Spleen (tissue), 11 donors: ENCODE results near the gene BAG1. TPM values are rescaled to one million over a fixed set of nuclear protein-coding genes. Genes with fewer than 3 reads are reported as not detected.

Experiments used
- DNase-seq: peaks from one replicate; pipeline ENCODE4 v3.0.0-alpha.2; 2020
- H3K27ac ChIP-seq, 8 donors: fragments of 200-600 bp; sonication (generic) in 7 of 8; 1 replicate in 4 of 8; 2 replicates in 4 of 8; pipeline versions ENCODE4 v1.5.0 to v1.8.0; 2016 to 2021; ENCODE audit warnings: inconsistent platforms in 4 of 8, mild to moderate bottlenecking in 4 of 8, moderate library complexity in 1 of 8
- H3K27me3 ChIP-seq, 7 donors: fragments of 200-600 bp; sonication (generic) in 6 of 7; replicated peaks in 1 of 7; 1 replicate in 4 of 7; 2 replicates in 3 of 7; pipeline versions ENCODE4 v1.5.0 to v1.8.0; 2016 to 2021; ENCODE audit warnings: inconsistent platforms in 3 of 7, mild to moderate bottlenecking in 1 of 7
- H3K36me3 ChIP-seq, 6 donors: fragments of 200-600 bp; sonication (generic) in 5 of 6; 1 replicate in 4 of 6; 2 replicates in 2 of 6; pipeline versions ENCODE4 v1.5.0 to v1.8.0; 2016 to 2021; ENCODE audit warnings: inconsistent platforms in 2 of 6
- H3K4me1 ChIP-seq, 6 donors: fragments of 200-600 bp; sonication (generic) in 5 of 6; 1 replicate in 3 of 6; 2 replicates in 3 of 6; pipeline versions ENCODE4 v1.5.0 to v1.8.0; 2016 to 2021; ENCODE audit warnings: inconsistent platforms in 3 of 6
- H3K4me3 ChIP-seq, 8 donors: fragments of 200-600 bp; sonication (generic) in 7 of 8; 1 replicate in 4 of 8; 2 replicates in 4 of 8; pipeline versions ENCODE4 v1.5.0 to v1.8.0; 2016 to 2021; ENCODE audit warnings: inconsistent platforms in 4 of 8, mild to moderate bottlenecking in 4 of 8, moderate library complexity in 2 of 8
- H3K9me3 ChIP-seq, 8 donors: fragments of 200-600 bp; sonication (generic) in 7 of 8; 1 replicate in 4 of 8; 2 replicates in 4 of 8; pipeline versions ENCODE4 v1.5.0 to v1.8.0; 2016 to 2021; ENCODE audit warnings: inconsistent platforms in 4 of 8
- POLR2A ChIP-seq, 3 donors: fragments of 450-650 bp; IDR thresholded peaks; one replicate each; pipeline ENCODE4 v1.5.1; 2017; ENCODE audit warnings: antibody characterized with exemption in 3 of 3, mild to moderate bottlenecking in 1 of 3
- POLR2AphosphoS5 ChIP-seq, 3 donors: sonication (generic); formaldehyde crosslinking; IDR thresholded peaks; one replicate each; pipeline ENCODE4 v1.5.1; 2017; ENCODE audit warnings: antibody characterized with exemption in 3 of 3
- WGBS, 5 donors: extraction: QIAGEN DNeasy Blood & Tissue Kit in 3 of 5; methylation state at CpG; one replicate each; pipeline versions ENCODE4 v1.1.5 to v1.1.7; 2013 to 2018; 5-methylcytosine and 5-hydroxymethylcytosine counted together
- intact Hi-C: fragments of 100-400 bp; cut with DNase I; formaldehyde crosslinking; loops from one replicate; pipeline ENCODE4 v1.15.0; 2023; ENCODE audit warnings: low total_unique reads
- polyA plus RNA-seq, 3 donors: library from polyadenylated mRNA; stranded (reverse); fragments of 200-250 nt; gene quantifications; one replicate each; pipeline ENCODE4 v1.2.1, GENCODE V29; 2013
- total RNA-seq, 7 donors: library from RNA; depleted of rRNA in 3 of 7; stranded (reverse); fragments of >200 nt in 3 of 7; fragmentation: NEBNext Ultra II Directional in 4 of 7; extraction: Animal tissue kit (Norgen Biotek cat#: 25700) in 4 of 7; gene quantifications; one replicate each; pipeline versions ENCODE4 v1.1.0 to v1.2.1, GENCODE V29; 2016 to 2021
- TF ChIP-seq, protein P1 (sequence below), 11 experiments: fragments of 200-600 bp in 7 of 11; fragments of 450-650 bp in 4 of 11; sonication (generic) in 4 of 11; IDR thresholded peaks in 8 of 11; conservative IDR thresholded peaks in 3 of 11; 1 replicate in 7 of 11; 2 replicates in 4 of 11; pipeline versions ENCODE4 v1.4.0 to v1.8.0; 2016 to 2021; ENCODE audit warnings: antibody characterized with exemption in 11 of 11, inconsistent platforms in 4 of 11, mild to moderate bottlenecking in 1 of 11
- donor health status: healthy with polysubstance abuse.
- donor health status: DM: no; HTN: no; CAD: no; lungs with moderate emphysema.
- donor health status: DM: no; HTN: no; CAD: no.
- donor health status: Bipolar disorder and iron deficiency.
- donor health status: healthy.
- donor health status: DM: no; HTN: no; CAD: no.
- donor health status: DM: yes; HTN: yes; CAD: no.

BAG1 gene
- total and polyA plus RNA-seq, 10 donors: 49.9 to 102 (median 70.9) TPM

DNA sequence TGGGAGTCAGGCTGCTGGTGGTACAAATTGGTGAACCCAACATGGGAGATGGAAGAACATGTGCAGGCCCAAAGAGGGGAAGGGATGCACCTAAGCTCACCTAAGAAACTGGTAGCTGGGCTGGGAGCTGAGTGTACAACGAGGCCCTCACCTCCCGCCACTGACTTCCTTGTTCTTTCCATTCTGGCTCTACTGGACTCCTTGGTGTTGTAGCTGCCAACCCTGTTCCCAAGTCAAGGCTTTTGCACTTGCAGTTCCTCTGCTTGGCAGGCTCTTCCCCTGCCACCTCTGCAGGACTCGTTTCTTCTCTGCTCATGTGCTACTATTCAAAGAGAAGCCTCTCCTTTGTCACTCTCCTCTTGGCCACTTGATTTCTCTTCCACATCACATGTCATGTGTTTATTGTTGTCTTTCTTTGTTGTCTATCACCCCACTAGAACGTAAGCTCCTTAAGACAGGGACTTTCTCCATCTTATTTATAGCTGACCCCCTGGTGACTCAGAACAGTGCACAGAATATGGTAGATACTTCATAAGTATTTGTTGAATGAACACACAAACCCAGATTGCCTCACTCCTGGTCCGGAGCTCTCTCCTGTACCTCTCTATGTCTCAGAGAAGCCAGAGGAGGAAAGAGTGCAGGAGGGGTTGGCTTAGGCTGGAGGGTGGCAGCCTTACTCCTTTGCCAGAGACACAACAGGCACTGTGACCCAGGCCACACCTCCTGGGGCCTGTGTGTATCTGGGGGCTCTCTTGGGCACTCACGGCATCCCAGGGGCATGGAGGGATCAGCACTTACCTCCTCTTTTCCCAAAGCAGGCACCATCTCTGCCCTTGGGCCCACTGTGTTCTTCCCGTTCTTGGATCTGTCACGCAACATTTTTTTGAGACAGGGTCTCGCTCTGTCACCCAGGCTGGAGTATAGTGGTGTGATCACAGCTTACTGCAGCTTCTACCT, 29.7 kb downstream of the BAG1 start:
- DNase-seq: no peak
- Histone ChIP-seq H3K4me1 (peaks cover 0 to 5% (median 4%) of the 10 kb centered on the region in 6 donors), H3K27me3 (no peaks in the 10 kb centered on the region), H3K27ac (no peak overlapping the region), H3K9me3 (no peaks in the 10 kb centered on the region), H3K4me3 (no peak overlapping the region), H3K36me3 (no peaks in the 10 kb centered on the region)
- WGBS, 5 donors: 72 to 85% (median 80%) methylated on average over 9 of the region's 9 CpGs
- intact Hi-C loops: no loop called here
- no peak for TF ChIP-seq POLR2AphosphoS5 (IDR thresholded peaks at IDR 0.05)
- TF ChIP-seq POLR2A (IDR thresholded peaks at IDR 0.05): no peak
- TF ChIP-seq, protein P1, sequence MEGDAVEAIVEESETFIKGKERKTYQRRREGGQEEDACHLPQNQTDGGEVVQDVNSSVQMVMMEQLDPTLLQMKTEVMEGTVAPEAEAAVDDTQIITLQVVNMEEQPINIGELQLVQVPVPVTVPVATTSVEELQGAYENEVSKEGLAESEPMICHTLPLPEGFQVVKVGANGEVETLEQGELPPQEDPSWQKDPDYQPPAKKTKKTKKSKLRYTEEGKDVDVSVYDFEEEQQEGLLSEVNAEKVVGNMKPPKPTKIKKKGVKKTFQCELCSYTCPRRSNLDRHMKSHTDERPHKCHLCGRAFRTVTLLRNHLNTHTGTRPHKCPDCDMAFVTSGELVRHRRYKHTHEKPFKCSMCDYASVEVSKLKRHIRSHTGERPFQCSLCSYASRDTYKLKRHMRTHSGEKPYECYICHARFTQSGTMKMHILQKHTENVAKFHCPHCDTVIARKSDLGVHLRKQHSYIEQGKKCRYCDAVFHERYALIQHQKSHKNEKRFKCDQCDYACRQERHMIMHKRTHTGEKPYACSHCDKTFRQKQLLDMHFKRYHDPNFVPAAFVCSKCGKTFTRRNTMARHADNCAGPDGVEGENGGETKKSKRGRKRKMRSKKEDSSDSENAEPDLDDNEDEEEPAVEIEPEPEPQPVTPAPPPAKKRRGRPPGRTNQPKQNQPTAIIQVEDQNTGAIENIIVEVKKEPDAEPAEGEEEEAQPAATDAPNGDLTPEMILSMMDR (IDR thresholded peaks at IDR 0.05 in 8 of 11, conservative IDR thresholded peaks at IDR 0.05 in 3 of 11): no peak

GRCh38 chr9:33233626-33234342, 30.7 kb downstream of the BAG1 start:
- no peak overlapping the region for H3K4me3 ChIP-seq
- TF ChIP-seq POLR2A (IDR thresholded peaks at IDR 0.05) (no peak), POLR2AphosphoS5 (IDR thresholded peaks at IDR 0.05) (no peak)
- TF ChIP-seq, protein P1 (IDR thresholded peaks at IDR 0.05 in 8 of 11, conservative IDR thresholded peaks at IDR 0.05 in 3 of 11): no peak
- H3K9me3 ChIP-seq: no peaks in the 10 kb centered on the region
- no peak overlapping the region for H3K27ac ChIP-seq
- 24 to 50% (median 40%) methylated on average over 1 of the region's 1 CpG for WGBS, 5 donors
- intact Hi-C loops: no loop called here
- no peaks in the 10 kb centered on the region for H3K36me3 ChIP-seq
- H3K4me1 ChIP-seq: no peaks in the 10 kb centered on the region
- no peaks in the 10 kb centered on the region for H3K27me3 ChIP-seq
- no peak for DNase-seq

GRCh38 chr9:33232815-33233214, 31.7 kb downstream of the BAG1 start:
- DNase-seq: no peak
- Histone ChIP-seq H3K36me3 (no peaks in the 10 kb centered on the region), H3K4me3 (no peak overlapping the region), H3K27me3 (no peaks in the 10 kb centered on the region), H3K9me3 (no peaks in the 10 kb centered on the region), H3K27ac (no peak overlapping the region), H3K4me1 (peaks cover 0 to 1% (median 0%) of the 10 kb centered on the region in 6 donors)
- TF ChIP-seq, protein P1 (IDR thresholded peaks at IDR 0.05 in 8 of 11, conservative IDR thresholded peaks at IDR 0.05 in 3 of 11): no peak
- TF ChIP-seq POLR2AphosphoS5 (IDR thresholded peaks at IDR 0.05) (no peak), POLR2A (IDR thresholded peaks at IDR 0.05) (no peak)
- intact Hi-C loops: no loop called here
- WGBS, 5 donors: 90 to 94% (median 93%) methylated on average over 6 of the region's 6 CpGs

GRCh38 chr9:33231623-33231942, 32.9 kb downstream of the BAG1 start:
- Histone ChIP-seq H3K36me3 (no peaks in the 10 kb centered on the region), H3K4me1 (peaks cover 0 to 13% (median 5%) of the 10 kb centered on the region in 6 donors), H3K27me3 (no peaks in the 10 kb centered on the region), H3K27ac (no peak overlapping the region), H3K4me3 (no peak overlapping the region), H3K9me3 (no peaks in the 10 kb centered on the region)
- intact Hi-C loops: no loop called here
- no peak for TF ChIP-seq POLR2AphosphoS5 (IDR thresholded peaks at IDR 0.05)
- TF ChIP-seq, protein P1 (IDR thresholded peaks at IDR 0.05 in 8 of 11, conservative IDR thresholded peaks at IDR 0.05 in 3 of 11): no peak
- TF ChIP-seq POLR2A (IDR thresholded peaks at IDR 0.05): no peak
- no peak for DNase-seq
- WGBS, 5 donors: 77 to 95% (median 82%) methylated on average over 2 of the region's 2 CpGs
